Gastroesophageal sphincter (tissue), 2 donors: ENCODE results near the gene UTP3.

ENCODE experiments used
- EP300 ChIP-seq: sonication (generic); formaldehyde crosslinking; IDR thresholded peaks from one replicate; pipeline ENCODE4 v1.6.1; 2017; ENCODE audit warnings: antibody characterized with exemption, mild to moderate bottlenecking
- POLR2A ChIP-seq, 2 donors: fragments of 450-650 bp; IDR thresholded peaks; one replicate each; pipeline ENCODE4 v1.6.1; 2017; ENCODE audit warnings: antibody characterized with exemption in 2 of 2, mild to moderate bottlenecking in 2 of 2, moderate library complexity in 1 of 2

DNA sequence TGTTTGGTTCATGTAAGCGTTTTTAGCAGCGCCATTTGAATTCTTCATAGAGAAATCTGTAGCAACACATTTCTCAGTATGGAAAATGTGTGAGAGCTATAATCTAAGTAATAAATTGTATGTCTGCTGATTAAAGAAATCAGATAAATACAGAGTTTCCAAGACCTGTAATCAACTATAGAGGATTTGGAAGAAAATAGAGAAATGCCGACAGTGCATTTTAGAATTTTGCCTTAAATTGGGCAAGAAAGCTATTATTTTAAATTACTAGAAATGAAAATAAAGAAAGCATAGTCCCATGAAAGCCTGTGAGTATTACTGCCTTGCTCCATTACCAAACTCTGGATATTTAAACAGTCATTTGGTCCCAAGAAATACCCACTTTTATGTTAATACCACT, 36.1 kb downstream of the UTP3 start:
- no peak for TF ChIP-seq EP300
- TF ChIP-seq POLR2A (IDR thresholded peaks at IDR 0.05) = no peak
